Measurements from ENCODE around the gene NGFR.
A peak's percentile ranks its signal among the peaks of the same experiment; 100 is the strongest.
"Not testable (repeated sequence)": the region's sequence is repeated elsewhere in the genome, so short reads cannot be mapped to it uniquely, and the experiment has no call there.

NGFR gene

GRCh38 chr17:49545806-49546545, 50.9 kb downstream of the NGFR start:
- DNase-seq (ENCODE audit: low spot score) = no peak

GRCh38 chr17:49546546-49547535, 51.7 kb downstream of the NGFR start:
- DNase-seq (ENCODE audit: low spot score) = no peak

GRCh38 chr17:49547566-49547965, 52.5 kb downstream of the NGFR start:
- no peak for DNase-seq (ENCODE audit: low spot score)

GRCh38 chr17:49548051-49548505, 53.0 kb downstream of the NGFR start:
- no peak for DNase-seq (ENCODE audit: low spot score)

- DNase-seq (ENCODE audit: low spot score) = peak; percentile 37
These were observed 53.6 kb downstream of the NGFR start for GRCh38 chr17:49548506-49549310.

GRCh38 chr17:49549311-49549605, 54.2 kb downstream of the NGFR start:
- DNase-seq (ENCODE audit: low spot score) = no peak

GRCh38 chr17:49549691-49550678, 54.9 kb downstream of the NGFR start:
- no peak for DNase-seq (ENCODE audit: low spot score)

- not testable (repeated sequence) for DNase-seq (ENCODE audit: low spot score)
These were observed 55.7 kb downstream of the NGFR start for GRCh38 chr17:49550764-49551163.

- DNase-seq (ENCODE audit: low spot score) = no peak
These were observed 56.4 kb downstream of the NGFR start for GRCh38 chr17:49551221-49552069.

GRCh38 chr17:49552070-49552751, 57.1 kb downstream of the NGFR start:
- no peak for DNase-seq (ENCODE audit: low spot score)

GRCh38 chr17:49553676-49554335, 58.7 kb downstream of the NGFR start:
- no peak for DNase-seq (ENCODE audit: low spot score)

GRCh38 chr17:49554694-49555494, 59.8 kb downstream of the NGFR start:
- no peak for DNase-seq (ENCODE audit: low spot score)

- DNase-seq (ENCODE audit: low spot score) = no peak
These were observed 60.6 kb downstream of the NGFR start for GRCh38 chr17:49555495-49556222.

GRCh38 chr17:49556223-49556943, 61.3 kb downstream of the NGFR start:
- DNase-seq (ENCODE audit: low spot score) = peak; percentile 75

- DNase-seq (ENCODE audit: low spot score) = peak; percentile 65
These were observed 62.4 kb downstream of the NGFR start for GRCh38 chr17:49557312-49558024.
